H1 (cell line): Measurements from ENCODE around the gene CAMK1G. TPM values are rescaled to one million over a fixed set of nuclear protein-coding genes. Genes with fewer than 3 reads are reported as not detected.

Experiments
- CHD2 ChIP-seq: IDR thresholded peaks from 2 replicates; pipeline ENCODE4 v1.6.1; 2012; ENCODE audit warnings: low read length, improper control_type of control experiment
- CHD7 ChIP-seq: fragments of 300-600 bp; sonication (generic); IDR thresholded peaks from 2 replicates; pipeline ENCODE4 v1.7.1; 2012; ENCODE audit warnings: low read length, moderate library complexity, mild to moderate bottlenecking, inconsistent platforms; ENCODE audit not compliant: insufficient replicate concordance
- EZH2 ChIP-seq: fragments of 200-600 bp; sonication (generic); IDR thresholded peaks from 2 replicates; pipeline ENCODE4 v1.7.1; 2012; ENCODE audit warnings: low read depth, mild to moderate bottlenecking, moderate library complexity, low read length, inconsistent platforms; ENCODE audit not compliant: severe bottlenecking
- KDM4A ChIP-seq: IDR thresholded peaks from one replicate; pipeline ENCODE4 v1.7.1; 2012; ENCODE audit warnings: low read depth, mild to moderate bottlenecking, moderate library complexity, low read length, inconsistent platforms; ENCODE audit not compliant: severe bottlenecking
- MAX ChIP-seq: IDR thresholded peaks from 2 replicates; pipeline ENCODE4 v1.6.1; 2012; ENCODE audit warnings: inconsistent platforms
- RBBP5 ChIP-seq: IDR thresholded peaks from 2 replicates; pipeline ENCODE4 v1.7.1; 2012; ENCODE audit warnings: low read depth, mild to moderate bottlenecking, inconsistent platforms, low read length, moderate library complexity, borderline replicate concordance
- RFX5 ChIP-seq: IDR thresholded peaks from 2 replicates; pipeline ENCODE4 v1.6.1; 2011; ENCODE audit warnings: low read depth, low read length, improper control_type of control experiment, borderline replicate concordance
- SP1 ChIP-seq: IDR thresholded peaks from 2 replicates; pipeline ENCODE4 v1.6.1; 2011; ENCODE audit warnings: low read depth, low read length
- polyA plus RNA-seq, 7 experiments: library from polyadenylated mRNA; depleted of rRNA in 3 of 7; stranded (reverse) in 5 of 7; unstranded in 2 of 7; fragments of >200 nt in 5 of 7; fragments of 200-250 nt in 2 of 7; gene quantifications; 1 replicate in 5 of 7; 2 replicates in 1 of 7; 4 replicates in 1 of 7; pipeline versions ENCODE4 v1.2.1 to v1.2.3, GENCODE V29; 2011 to 2013; ENCODE audit warnings: missing spikeins in 2 of 7, mixed read lengths in 2 of 7
- total RNA-seq: library from RNA; stranded (reverse); fragmentation: NEBNext Ultra II Directional; extraction: Animal tissue kit (Norgen Biotek cat#: 25700); gene quantifications from 2 replicates; pipeline ENCODE4 v1.2.1, GENCODE V29; 2021
- TF ChIP-seq, protein P1 (sequence below): IDR thresholded peaks from 2 replicates; pipeline ENCODE4 v1.6.1; 2012; ENCODE audit warnings: low read length, inconsistent platforms

The CAMK1G gene
- total and polyA plus RNA-seq, 2 of the 8 experiments (the other 6 are each of a cell fraction or from before 2014, with no cell fraction given) = 1.00 to 1.0 TPM

GRCh38 chr1:209627732-209628196 is 44.2 kb downstream of the CAMK1G start (continued):
- TF ChIP-seq CHD7 (no peak), SP1 (no peak), EZH2 (no peak), RBBP5 (no peak), KDM4A (no peak), CHD2 (0 out of 2 replicates have a peak, but pooled peaks have one; percentile 35), RFX5 (no peak), MAX (peak; percentile 58)
- TF ChIP-seq, protein P1, sequence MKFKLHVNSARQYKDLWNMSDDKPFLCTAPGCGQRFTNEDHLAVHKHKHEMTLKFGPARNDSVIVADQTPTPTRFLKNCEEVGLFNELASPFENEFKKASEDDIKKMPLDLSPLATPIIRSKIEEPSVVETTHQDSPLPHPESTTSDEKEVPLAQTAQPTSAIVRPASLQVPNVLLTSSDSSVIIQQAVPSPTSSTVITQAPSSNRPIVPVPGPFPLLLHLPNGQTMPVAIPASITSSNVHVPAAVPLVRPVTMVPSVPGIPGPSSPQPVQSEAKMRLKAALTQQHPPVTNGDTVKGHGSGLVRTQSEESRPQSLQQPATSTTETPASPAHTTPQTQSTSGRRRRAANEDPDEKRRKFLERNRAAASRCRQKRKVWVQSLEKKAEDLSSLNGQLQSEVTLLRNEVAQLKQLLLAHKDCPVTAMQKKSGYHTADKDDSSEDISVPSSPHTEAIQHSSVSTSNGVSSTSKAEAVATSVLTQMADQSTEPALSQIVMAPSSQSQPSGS = no peak
